Glutamatergic neuron (in vitro differentiated cells): ENCODE results near the gene NUDT16L1. TPM values are rescaled to one million over a fixed set of nuclear protein-coding genes. Genes with fewer than 3 reads are reported as not detected.
"Not testable (repeated sequence)": the region's sequence is repeated elsewhere in the genome, so short reads cannot be mapped to it uniquely, and the experiment has no call there.

Experiments
- DNase-seq: peaks from one replicate; pipeline ENCODE4 v3.0.0; 2022
- H3K27ac Mint-ChIP-seq: one replicate; pipeline ENCODE4 v1.8.0; 2020; ENCODE audit warnings: mild to moderate bottlenecking, mixed read lengths, inconsistent platforms; ENCODE audit not compliant: unreplicated experiment
- H3K27me3 Mint-ChIP-seq: one replicate; pipeline ENCODE4 v1.8.0; 2020; ENCODE audit warnings: mild to moderate bottlenecking, moderate library complexity, mixed read lengths, inconsistent platforms; ENCODE audit not compliant: unreplicated experiment
- H3K36me3 Mint-ChIP-seq: one replicate; pipeline ENCODE4 v1.8.0; 2020; ENCODE audit warnings: mild to moderate bottlenecking, mixed read lengths, inconsistent platforms; ENCODE audit not compliant: unreplicated experiment
- H3K4me1 Mint-ChIP-seq: one replicate; pipeline ENCODE4 v1.8.0; 2020; ENCODE audit warnings: mild to moderate bottlenecking, low read depth, mixed read lengths, inconsistent platforms; ENCODE audit not compliant: unreplicated experiment
- H3K4me3 Mint-ChIP-seq: one replicate; pipeline ENCODE4 v1.8.0; 2020; ENCODE audit warnings: mild to moderate bottlenecking, mixed read lengths, inconsistent platforms; ENCODE audit not compliant: unreplicated experiment
- H3K9me3 Mint-ChIP-seq: one replicate; pipeline ENCODE4 v1.8.0; 2020; ENCODE audit warnings: mild to moderate bottlenecking, moderate library complexity, mixed read lengths, inconsistent platforms; ENCODE audit not compliant: unreplicated experiment
- total RNA-seq: library from RNA; stranded (reverse); fragmentation: NEBNext Ultra II Directional; extraction: Animal tissue kit (Norgen Biotek cat#: 25700); gene quantifications from one replicate; pipeline ENCODE4 v1.2.1, GENCODE V29; 2021; ENCODE audit not compliant: unreplicated experiment
- TF ChIP-seq, protein P1 (sequence below): fragments of 200-600 bp; sonication (generic); IDR thresholded peaks from one replicate; pipeline ENCODE4 v1.5.0; 2021; ENCODE audit not compliant: partially characterized antibody, unreplicated experiment

NUDT16L1 gene
- total RNA-seq, 1 donor from 2014 or later: 34.3 TPM

GRCh38 chr16:4649744-4650442 lies 43.5 kb upstream of the NUDT16L1 start:
- TF ChIP-seq, protein P1, sequence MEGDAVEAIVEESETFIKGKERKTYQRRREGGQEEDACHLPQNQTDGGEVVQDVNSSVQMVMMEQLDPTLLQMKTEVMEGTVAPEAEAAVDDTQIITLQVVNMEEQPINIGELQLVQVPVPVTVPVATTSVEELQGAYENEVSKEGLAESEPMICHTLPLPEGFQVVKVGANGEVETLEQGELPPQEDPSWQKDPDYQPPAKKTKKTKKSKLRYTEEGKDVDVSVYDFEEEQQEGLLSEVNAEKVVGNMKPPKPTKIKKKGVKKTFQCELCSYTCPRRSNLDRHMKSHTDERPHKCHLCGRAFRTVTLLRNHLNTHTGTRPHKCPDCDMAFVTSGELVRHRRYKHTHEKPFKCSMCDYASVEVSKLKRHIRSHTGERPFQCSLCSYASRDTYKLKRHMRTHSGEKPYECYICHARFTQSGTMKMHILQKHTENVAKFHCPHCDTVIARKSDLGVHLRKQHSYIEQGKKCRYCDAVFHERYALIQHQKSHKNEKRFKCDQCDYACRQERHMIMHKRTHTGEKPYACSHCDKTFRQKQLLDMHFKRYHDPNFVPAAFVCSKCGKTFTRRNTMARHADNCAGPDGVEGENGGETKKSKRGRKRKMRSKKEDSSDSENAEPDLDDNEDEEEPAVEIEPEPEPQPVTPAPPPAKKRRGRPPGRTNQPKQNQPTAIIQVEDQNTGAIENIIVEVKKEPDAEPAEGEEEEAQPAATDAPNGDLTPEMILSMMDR: no peak
- no peak for DNase-seq
- H3K36me3 Mint-ChIP-seq: peaks cover 9% of the 10 kb centered on the region
- peaks cover 6% of the 10 kb centered on the region for H3K4me1 Mint-ChIP-seq
- no peak overlapping the region for H3K27ac Mint-ChIP-seq
- peaks cover 11% of the 10 kb centered on the region for H3K9me3 Mint-ChIP-seq
- H3K4me3 Mint-ChIP-seq: no peak overlapping the region
- H3K27me3 Mint-ChIP-seq: peaks cover 10% of the 10 kb centered on the region

- not testable (repeated sequence) for H3K27ac Mint-ChIP-seq, H3K36me3 Mint-ChIP-seq, H3K27me3 Mint-ChIP-seq, H3K4me3 Mint-ChIP-seq, H3K4me1 Mint-ChIP-seq
- peak; percentile 73 for DNase-seq
- TF ChIP-seq, protein P1: peak; percentile 84
- peaks cover 13% of the 10 kb centered on the region for H3K9me3 Mint-ChIP-seq
Measured at GRCh38 chr16:4650443-4651074, 42.8 kb upstream of the NUDT16L1 start.

- peaks cover 10% of the 10 kb centered on the region for H3K27me3 Mint-ChIP-seq
- peaks cover 13% of the 10 kb centered on the region for H3K9me3 Mint-ChIP-seq
- DNase-seq: no peak
- peaks cover 8% of the 10 kb centered on the region for H3K4me1 Mint-ChIP-seq
- H3K27ac Mint-ChIP-seq: no peak overlapping the region
- peaks cover 9% of the 10 kb centered on the region for H3K36me3 Mint-ChIP-seq
- TF ChIP-seq, protein P1: no peak
- no peak overlapping the region for H3K4me3 Mint-ChIP-seq
Measured at GRCh38 chr16:4651827-4652226, 41.5 kb upstream of the NUDT16L1 start.

DNA sequence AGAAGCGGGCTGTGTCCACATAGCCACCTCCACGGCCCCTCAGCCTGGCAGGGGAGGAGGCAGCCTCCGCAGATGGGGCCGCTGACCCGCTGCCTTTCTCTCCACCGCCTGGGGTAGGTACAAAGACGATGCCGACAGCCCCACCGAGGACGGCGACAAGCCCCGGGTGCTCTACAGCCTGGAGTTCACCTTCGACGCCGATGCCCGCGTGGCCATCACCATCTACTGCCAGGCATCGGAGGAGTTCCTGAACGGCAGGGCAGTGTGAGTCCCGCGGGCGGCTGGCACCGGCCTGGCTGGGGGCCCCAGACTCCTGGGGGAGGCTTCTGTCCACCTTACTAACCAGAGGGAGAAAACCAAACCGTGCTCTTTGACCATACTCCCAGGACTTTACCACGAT lies 40.8 kb upstream of the NUDT16L1 start:
- H3K27ac Mint-ChIP-seq: no peak overlapping the region

More for the DNA sequence above, 40.8 kb upstream of the NUDT16L1 start:
- no peak for DNase-seq
- peaks cover 10% of the 10 kb centered on the region for H3K27me3 Mint-ChIP-seq
- peaks cover 10% of the 10 kb centered on the region for H3K9me3 Mint-ChIP-seq
- H3K36me3 Mint-ChIP-seq: peaks cover 9% of the 10 kb centered on the region
- no peak overlapping the region for H3K4me3 Mint-ChIP-seq
- TF ChIP-seq, protein P1: no peak
- H3K4me1 Mint-ChIP-seq: peaks cover 8% of the 10 kb centered on the region
